Upper lobe of right lung (tissue), 1 donor: ENCODE measurements around the gene NFIC. TPM values are rescaled to one million over a fixed set of nuclear protein-coding genes. Genes with fewer than 3 reads are reported as not detected.
A peak's percentile ranks its signal among the peaks of the same experiment; 100 is the strongest.
"Not testable (repeated sequence)": the region's sequence is repeated elsewhere in the genome, so short reads cannot be mapped to it uniquely, and the experiment has no call there.

Experiments used
- ATAC-seq: fragments of 200-7000 bp; cut with Tn5 transposase; one replicate; pipeline ENCODE4 v1.9.1; 2020; ENCODE audit warnings: mild to moderate bottlenecking, moderate library complexity
- DNase-seq: peaks from one replicate; pipeline ENCODE4 v3.0.0-alpha.2; 2020
- H3K27ac ChIP-seq: fragments of 200-600 bp; one replicate; pipeline ENCODE4 v1.8.0; 2022
- H3K27me3 ChIP-seq: fragments of 200-600 bp; one replicate; pipeline ENCODE4 v1.8.0; 2022; ENCODE audit warnings: mild to moderate bottlenecking
- H3K36me3 ChIP-seq: fragments of 200-600 bp; one replicate; pipeline ENCODE4 v1.8.0; 2022
- H3K4me1 ChIP-seq: fragments of 200-600 bp; one replicate; pipeline ENCODE4 v1.8.0; 2022
- H3K4me3 ChIP-seq: fragments of 200-600 bp; one replicate; pipeline ENCODE4 v1.8.0; 2022; ENCODE audit warnings: mild to moderate bottlenecking
- H3K9me3 ChIP-seq: fragments of 200-600 bp; one replicate; pipeline ENCODE4 v1.8.0; 2022
- CTCF ChIP-seq: fragments of 200-600 bp; IDR thresholded peaks from one replicate; pipeline ENCODE4 v1.8.0; 2022; ENCODE audit warnings: antibody characterized with exemption
- intact Hi-C: fragments of 100-400 bp; cut with DNase I; formaldehyde crosslinking; loops from one replicate; pipeline ENCODE4 v1.11.0; 2022
- total RNA-seq: library from RNA; stranded (reverse); fragmentation: NEBNext Ultra II Directional; extraction: Animal tissue kit (Norgen Biotek cat#: 25700); gene quantifications from one replicate; pipeline ENCODE4 v1.2.1, GENCODE V29; 2021
- donor health status: DM: no; HTN: yes; CAD: no; lungs with severe emphysema.

NFIC gene
- total RNA-seq, 1 donor from 2014 or later = 150 TPM

GRCh38 chr19:3503036-3503572 is 136.7 kb downstream of the NFIC start:
- ATAC-seq = no peak
- Histone ChIP-seq H3K4me1 (peaks cover 21% of the 10 kb centered on the region), H3K4me3 (no peak overlapping the region), H3K9me3 (no peaks in the 10 kb centered on the region), H3K36me3 (no peaks in the 10 kb centered on the region), H3K27me3 (no peaks in the 10 kb centered on the region), H3K27ac (no peak overlapping the region)
- intact Hi-C loops = no loop called here
- no peak for TF ChIP-seq CTCF
- DNase-seq = no peak

GRCh38 chr19:3504735-3505134 is 138.4 kb downstream of the NFIC start:
- Histone ChIP-seq H3K27ac (peak overlapping the region; percentile 95), H3K27me3 (no peaks in the 10 kb centered on the region), H3K9me3 (no peaks in the 10 kb centered on the region), H3K4me3 (no peak overlapping the region), H3K36me3 (no peaks in the 10 kb centered on the region), H3K4me1 (peaks cover 20% of the 10 kb centered on the region)
- intact Hi-C loops = no loop called here
- no peak for DNase-seq
- no peak for TF ChIP-seq CTCF
- no peak for ATAC-seq

GRCh38 chr19:3505598-3506383 is 139.4 kb downstream of the NFIC start, which contains the start of gene FZR1:
FZR1 (plus strand) TSS chr19:3506311; CDS start chr19:3522990, 16,679 bp downstream.
- Histone ChIP-seq H3K27ac (peak within 1 kb of the TSS; percentile 95), H3K9me3 (no peaks in the 10 kb centered on the region), H3K4me3 (peak within 1 kb of the TSS; percentile 75), H3K4me1 (peaks cover 17% of the 10 kb centered on the region), H3K36me3 (no peaks in the 10 kb centered on the region), H3K27me3 (no peaks in the 10 kb centered on the region)
- ATAC-seq = peak; percentile 98
- peak; percentile 100 for DNase-seq
- TF ChIP-seq CTCF = peak; percentile 6
- intact Hi-C loops = no loop called here

DNA sequence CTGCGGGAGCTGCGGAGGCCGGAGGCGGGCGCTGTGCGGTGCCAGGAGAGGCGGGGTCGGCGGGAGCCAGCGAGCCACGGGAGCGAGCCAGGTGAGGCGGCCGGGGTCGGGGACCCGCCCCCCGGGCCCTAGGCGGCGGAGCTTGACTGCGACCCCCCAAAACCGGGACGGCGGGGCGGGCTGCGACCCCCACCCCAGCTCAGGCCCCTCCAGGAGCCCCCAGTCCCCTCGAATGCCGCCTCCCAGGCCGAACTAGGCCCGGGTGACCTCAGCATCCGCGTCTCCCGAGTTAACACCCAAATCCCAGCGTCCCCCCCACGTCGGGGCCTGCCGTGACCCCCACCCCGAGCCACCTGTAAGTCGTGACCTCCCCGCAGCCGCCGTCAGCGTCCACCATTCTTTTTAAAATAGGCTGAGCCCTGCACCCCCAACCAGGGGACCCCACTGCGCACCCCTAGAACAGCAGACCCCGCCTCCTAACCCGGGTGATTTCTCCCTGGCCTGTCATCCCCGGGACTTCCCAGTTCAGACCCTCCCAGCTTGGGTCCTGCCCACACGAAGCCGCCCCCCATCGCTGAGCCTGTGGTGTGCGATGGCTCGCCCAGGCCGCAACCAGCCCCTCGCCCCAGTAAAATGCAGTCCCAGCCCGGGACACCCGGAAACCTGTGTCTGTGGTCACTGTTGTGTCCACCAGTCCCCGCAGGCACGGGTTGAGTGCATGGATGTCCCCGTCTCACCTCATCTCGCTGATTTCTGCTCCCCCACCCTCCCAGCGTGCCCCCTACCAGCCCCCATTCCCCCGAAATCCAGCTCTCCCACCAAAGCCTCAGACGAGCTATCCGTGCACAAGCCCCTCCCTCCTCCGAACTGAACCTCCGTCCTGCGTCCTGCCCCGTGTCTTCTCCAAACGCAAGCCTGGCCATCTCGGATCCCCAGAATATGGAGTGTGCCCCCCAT is 140.3 kb downstream of the NFIC start:
- no peaks in the 10 kb centered on the region for H3K27me3 ChIP-seq
- H3K36me3 ChIP-seq = no peaks in the 10 kb centered on the region
- peak overlapping the region; percentile 85 for H3K27ac ChIP-seq
- no peak for TF ChIP-seq CTCF
- peak overlapping the region; percentile 75 for H3K4me3 ChIP-seq
- DNase-seq (peak; percentile 78), ATAC-seq (peak; percentile 0)
- intact Hi-C loops = no loop called here
- no peaks in the 10 kb centered on the region for H3K9me3 ChIP-seq
- H3K4me1 ChIP-seq = peaks cover 13% of the 10 kb centered on the region

DNA sequence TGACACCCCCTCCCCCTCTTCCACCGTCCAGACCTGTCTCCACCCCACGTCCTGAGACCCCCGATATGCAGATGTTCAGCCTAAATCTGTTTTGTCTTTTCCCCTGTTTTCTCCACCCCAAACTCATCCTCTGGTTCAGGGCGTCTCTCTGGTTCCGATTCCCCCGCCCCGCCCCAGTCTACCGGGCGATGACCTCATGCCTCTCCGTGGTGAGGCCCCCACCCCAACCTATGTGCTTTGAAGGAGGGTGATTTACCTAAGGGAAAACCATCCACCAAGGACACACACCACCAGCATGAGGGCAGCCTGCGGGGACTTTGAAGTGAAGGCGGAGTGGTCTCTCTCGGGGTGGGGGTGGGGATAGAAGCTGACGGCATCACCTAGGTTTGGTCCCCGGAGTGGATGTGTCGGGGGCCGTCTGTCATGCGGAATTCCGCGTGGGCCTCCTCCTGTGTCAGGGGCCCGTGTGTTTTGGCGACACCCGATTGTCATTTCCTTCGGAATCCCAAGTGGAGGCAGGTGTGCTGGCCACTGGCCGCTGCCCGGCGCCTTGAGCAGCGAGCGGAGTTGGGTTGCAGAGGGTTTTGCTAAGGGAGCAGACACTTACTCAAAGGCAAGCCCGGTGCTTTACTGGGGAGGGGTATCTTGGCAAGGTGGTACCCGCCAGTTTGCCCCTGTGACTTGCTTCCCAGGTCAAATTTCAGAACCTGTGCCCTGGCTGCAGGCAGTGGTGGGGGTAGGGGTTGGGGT is 141.2 kb downstream of the NFIC start:
- ATAC-seq (no peak), DNase-seq (no peak)
- no peak overlapping the region for H3K27ac ChIP-seq
- intact Hi-C loops = no loop called here
- H3K36me3 ChIP-seq = no peaks in the 10 kb centered on the region
- peak overlapping the region; percentile 75 for H3K4me3 ChIP-seq
- H3K4me1 ChIP-seq = peaks cover 13% of the 10 kb centered on the region
- no peaks in the 10 kb centered on the region for H3K27me3 ChIP-seq
- no peaks in the 10 kb centered on the region for H3K9me3 ChIP-seq
- TF ChIP-seq CTCF = no peak

DNA sequence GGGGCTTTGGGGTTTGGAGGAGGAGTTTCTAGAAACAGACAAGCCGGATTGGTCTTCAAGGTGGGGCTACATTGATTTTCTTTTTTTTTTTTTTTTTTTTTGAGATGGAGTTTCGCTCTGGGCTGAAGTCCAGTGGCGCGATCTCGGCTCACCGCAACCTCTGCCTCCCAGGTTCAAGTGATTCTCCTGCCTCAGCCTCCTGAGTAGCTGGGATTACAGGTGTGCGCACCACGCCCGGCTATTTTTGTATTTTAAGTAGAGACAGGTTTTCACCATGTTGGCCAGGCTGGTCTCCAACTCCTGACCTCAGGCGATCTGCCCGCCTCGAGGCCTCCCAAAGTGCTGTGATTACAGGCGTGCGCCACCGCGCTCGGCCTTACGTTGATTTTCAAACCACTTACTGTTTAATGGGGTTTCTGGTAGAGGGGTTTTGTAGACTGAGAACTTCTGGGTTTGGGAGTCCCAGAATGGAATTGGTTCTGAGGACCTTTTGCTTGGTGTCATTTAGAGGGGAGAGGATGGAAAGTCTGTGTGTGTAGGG is 141.8 kb downstream of the NFIC start:
- H3K27me3 ChIP-seq, H3K36me3 ChIP-seq, H3K27ac ChIP-seq, intact Hi-C loops, H3K9me3 ChIP-seq, DNase-seq, H3K4me3 ChIP-seq, ATAC-seq: not testable (repeated sequence)
- H3K4me1 ChIP-seq = peaks cover 13% of the 10 kb centered on the region
